ENCODE measurements around the gene RSPH3.

DNA sequence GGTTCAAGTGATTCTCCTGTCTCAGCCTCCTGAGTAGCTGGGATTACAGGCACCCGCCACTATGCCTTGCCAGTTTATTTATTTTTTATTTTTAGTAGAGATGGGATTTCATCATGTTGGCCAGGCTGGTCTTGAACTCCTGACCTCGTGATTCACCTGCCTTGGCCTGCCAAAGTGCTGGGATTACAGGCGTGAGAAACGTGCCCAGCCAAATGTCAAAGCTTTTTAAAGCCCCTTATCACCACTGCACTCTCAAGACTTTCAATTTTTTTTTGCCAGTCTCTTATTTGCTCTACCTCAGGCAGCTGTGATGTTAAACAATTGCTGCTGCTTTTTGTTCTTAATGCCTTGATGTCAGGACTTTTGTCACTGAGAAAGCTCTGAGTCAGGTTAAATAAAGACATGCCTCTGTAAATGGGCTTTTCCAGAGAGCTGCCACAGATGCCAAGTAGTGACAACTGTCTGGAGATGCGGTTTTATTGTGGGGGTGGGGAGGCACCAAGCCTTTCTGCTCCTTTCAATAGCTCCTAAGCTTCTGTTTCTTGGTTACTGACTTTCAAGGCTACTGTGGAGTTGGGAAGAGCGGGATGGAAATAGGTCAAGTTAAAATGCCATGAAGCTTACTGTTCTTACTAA, 29.2 kb downstream of the RSPH3 start:
- TF ChIP-seq, protein P1, sequence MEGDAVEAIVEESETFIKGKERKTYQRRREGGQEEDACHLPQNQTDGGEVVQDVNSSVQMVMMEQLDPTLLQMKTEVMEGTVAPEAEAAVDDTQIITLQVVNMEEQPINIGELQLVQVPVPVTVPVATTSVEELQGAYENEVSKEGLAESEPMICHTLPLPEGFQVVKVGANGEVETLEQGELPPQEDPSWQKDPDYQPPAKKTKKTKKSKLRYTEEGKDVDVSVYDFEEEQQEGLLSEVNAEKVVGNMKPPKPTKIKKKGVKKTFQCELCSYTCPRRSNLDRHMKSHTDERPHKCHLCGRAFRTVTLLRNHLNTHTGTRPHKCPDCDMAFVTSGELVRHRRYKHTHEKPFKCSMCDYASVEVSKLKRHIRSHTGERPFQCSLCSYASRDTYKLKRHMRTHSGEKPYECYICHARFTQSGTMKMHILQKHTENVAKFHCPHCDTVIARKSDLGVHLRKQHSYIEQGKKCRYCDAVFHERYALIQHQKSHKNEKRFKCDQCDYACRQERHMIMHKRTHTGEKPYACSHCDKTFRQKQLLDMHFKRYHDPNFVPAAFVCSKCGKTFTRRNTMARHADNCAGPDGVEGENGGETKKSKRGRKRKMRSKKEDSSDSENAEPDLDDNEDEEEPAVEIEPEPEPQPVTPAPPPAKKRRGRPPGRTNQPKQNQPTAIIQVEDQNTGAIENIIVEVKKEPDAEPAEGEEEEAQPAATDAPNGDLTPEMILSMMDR (optimal IDR thresholded peaks at IDR 0.05 in 1 of 3, IDR thresholded peaks at IDR 0.05 in 1 of 3, conservative IDR thresholded peaks at IDR 0.05 in 1 of 3; ENCODE audit: extremely low read depth in 1 of 3, insufficient read depth in 2 of 3, low read length in 3 of 3): no peak
- TF ChIP-seq EZH2 (IDR thresholded peaks at IDR 0.05; ENCODE audit: low read length): no peak

Data from keratinocyte (primary cell).